ENCODE measurements around the gene SLC35F5. TPM values are rescaled to one million over a fixed set of nuclear protein-coding genes. Genes with fewer than 3 reads are reported as not detected.

The SLC35F5 gene
- total and polyA plus RNA-seq, 2 of the 4 experiments (the other 2 are of a cell fraction): 30.5 to 93.4 TPM

DNA sequence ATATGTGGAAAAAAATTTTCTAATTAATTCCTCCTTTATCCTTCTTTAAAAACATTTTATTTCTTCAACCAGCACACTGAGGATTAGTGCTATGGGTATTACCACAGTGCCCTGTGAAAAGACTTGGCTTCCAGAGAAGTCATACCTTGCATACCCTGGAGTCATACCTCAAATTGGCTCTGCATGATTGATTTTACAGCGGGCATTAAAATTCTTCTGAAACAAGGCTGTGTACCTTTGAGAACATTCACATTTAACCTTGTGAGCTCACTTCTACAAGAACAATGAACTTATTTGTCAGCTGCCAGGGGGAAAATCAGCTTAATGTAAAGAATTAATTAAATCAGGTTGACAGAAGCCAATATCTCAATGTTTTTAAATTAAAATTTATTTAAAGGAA lies 44.6 kb downstream of the SLC35F5 start:
- Histone ChIP-seq H2AFZ (replicated peaks; ENCODE audit: low read length, poor library complexity) (no peak overlapping the region), H2AK5ac (ENCODE audit: low read depth, low read length) (no peak overlapping the region), H2BK15ac (ENCODE audit: low read depth, low read length) (no peak overlapping the region), H2BK120ac (ENCODE audit: low read depth, low read length) (no peak overlapping the region), H3K18ac (ENCODE audit: low read depth, low read length) (no peak overlapping the region), H3K27me3 (ENCODE audit: control insufficient read depth, insufficient read depth, low read length) (no peaks in the 10 kb centered on the region), H3K79me1 (ENCODE audit: low read depth in 1 of 2, low read length in 2 of 2) (peaks cover 0 to 6% of the 10 kb centered on the region in 2 experiments; a peak in 2 of 4 replicates), H4K8ac (ENCODE audit: low read depth in 2 of 2, low read length in 2 of 2) (no peak overlapping the region), H3K23ac (ENCODE audit: low read depth, low read length) (no peak overlapping the region), H2BK20ac (ENCODE audit: low read depth, low read length) (no peak overlapping the region), H3K4me2 (ENCODE audit: low read depth, low read length) (no peak overlapping the region), H3K9me3 (ENCODE audit: control insufficient read depth, insufficient read depth, low read length) (no peaks in the 10 kb centered on the region), H3K4ac (ENCODE audit: low read depth, low read length) (no peak overlapping the region), H3K36me3 (ENCODE audit: control insufficient read depth, insufficient read depth, low read length) (peaks cover 3% of the 10 kb centered on the region), H3K4me1 (ENCODE audit: control insufficient read depth, insufficient read depth, low read length) (peaks cover 3% of the 10 kb centered on the region), H4K20me1 (ENCODE audit: insufficient read depth, low read length) (no peaks in the 10 kb centered on the region), H4K5ac (ENCODE audit: low read depth, low read length) (no peak overlapping the region), H3K27ac (ENCODE audit: insufficient read depth, low read length) (no peak overlapping the region), H3K4me3 (ENCODE audit: insufficient read depth, low read depth, low read length) (no peak overlapping the region), H3K56ac (ENCODE audit: extremely low read depth, insufficient read depth, low read length) (no peak overlapping the region), H2BK5ac (ENCODE audit: low read depth, low read length, poor library complexity, severe bottlenecking) (no peak overlapping the region), H4K91ac (ENCODE audit: insufficient read depth, low read depth, low read length) (no peak overlapping the region), H3K9ac (ENCODE audit: low read depth, low read length) (no peak overlapping the region), H3K9me1 (ENCODE audit: insufficient read depth, low read length) (peaks cover 4% of the 10 kb centered on the region; the same call in 1 of the 2 replicates), H3K14ac (replicated peaks; ENCODE audit: low read depth, low read length) (no peak overlapping the region), H2AK9ac (replicated peaks; ENCODE audit: low read depth, low read length, poor library complexity) (no peak overlapping the region)
- no peak for DNase-seq
- intact Hi-C loops (cut with micrococcal nuclease) (no loop called here), in situ Hi-C loops (cut with MboI; ENCODE audit: low sequenced_read_pairs) (no loop called here), dilution Hi-C loops (cut with HindIII; ENCODE audit: low sequenced_read_pairs, unreplicated experiment) (no loop called here)
- TF ChIP-seq FOS (IDR thresholded peaks at IDR 0.05; ENCODE audit: low read depth, low read length): no peak
- TF ChIP-seq, protein P1, sequence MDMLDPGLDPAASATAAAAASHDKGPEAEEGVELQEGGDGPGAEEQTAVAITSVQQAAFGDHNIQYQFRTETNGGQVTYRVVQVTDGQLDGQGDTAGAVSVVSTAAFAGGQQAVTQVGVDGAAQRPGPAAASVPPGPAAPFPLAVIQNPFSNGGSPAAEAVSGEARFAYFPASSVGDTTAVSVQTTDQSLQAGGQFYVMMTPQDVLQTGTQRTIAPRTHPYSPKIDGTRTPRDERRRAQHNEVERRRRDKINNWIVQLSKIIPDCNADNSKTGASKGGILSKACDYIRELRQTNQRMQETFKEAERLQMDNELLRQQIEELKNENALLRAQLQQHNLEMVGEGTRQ (IDR thresholded peaks at IDR 0.05; ENCODE audit: low read depth, low read length): no peak
- no peak for TF ChIP-seq SMC3 (IDR thresholded peaks at IDR 0.05; ENCODE audit: low read depth, low read length)
- TF ChIP-seq NFE2L2 (IDR thresholded peaks at IDR 0.05; ENCODE audit: low read depth, low read length): no peak
- ChIA-PET CTCF (no interaction called here), POLR2A (ENCODE audit: unreplicated experiment) (no interaction called here)
- ATAC-seq (ENCODE audit: low read depth): no peak
- WGBS, 2 experiments (ENCODE audit: extremely low coverage in 2 of 2, insufficient read length in 1 of 2): no CpG with 5 or more reads among the region's 1 CpG
- no TSS peak for BruUV-seq (replicated peaks)
